Measurements from ENCODE around the gene ZAR1. TPM values are rescaled to one million over a fixed set of nuclear protein-coding genes. Genes with fewer than 3 reads are reported as not detected.

The ZAR1 gene
- total and polyA plus RNA-seq, 2 experiments from 2014 or later: not detected

GRCh38 chr4:48483777-48484493, 6.1 kb upstream of the ZAR1 start:
- Histone ChIP-seq H3K4me1 (ENCODE audit: insufficient read depth) (no peaks in the 10 kb centered on the region), H3K27me3 (peaks cover 78% of the 10 kb centered on the region), H3K4me3 (no peak overlapping the region), H3K27ac (no peak overlapping the region), H3K4me2 (peak overlapping the region; percentile 81), H4K20me1 (ENCODE audit: insufficient read depth, poor library complexity, severe bottlenecking) (no peaks in the 10 kb centered on the region), H3K9me2 (replicated peaks; ENCODE audit: insufficient read depth) (no peaks in the 10 kb centered on the region), H2AFZ (peak overlapping the region; percentile 66), H3K9me3 (ENCODE audit: low read depth) (no peaks in the 10 kb centered on the region), H3K79me2 (no peaks in the 10 kb centered on the region), H3K36me3 (replicated peaks; ENCODE audit: insufficient read depth, low read depth) (no peaks in the 10 kb centered on the region)
- peak; percentile 11 for DNase-seq (ENCODE audit: low spot score)
- TF ChIP-seq CTCF (IDR thresholded peaks at IDR 0.05; ENCODE audit: poor library complexity) (no peak), EZH2phosphoT487 (IDR thresholded peaks at IDR 0.05; ENCODE audit: low read depth, severe bottlenecking, unreplicated experiment) (no peak), EZH2 (IDR thresholded peaks at IDR 0.05; ENCODE audit: borderline replicate concordance) (peak; percentile 85)
- WGBS (ENCODE audit: low lambda C conversion rate, missing lambda C conversion rate): 31% methylated on average over 43 of the region's 66 CpGs

GRCh38 chr4:48484494-48485168, 5.4 kb upstream of the ZAR1 start:
- DNase-seq (ENCODE audit: low spot score): no peak

GRCh38 chr4:48489683-48490011, 405 bp upstream of the ZAR1 start:
- Histone ChIP-seq H3K4me1 (ENCODE audit: insufficient read depth) (no peaks in the 10 kb centered on the region), H3K27ac (no peak overlapping the region), H3K4me2 (peak overlapping the region; percentile 84), H3K4me3 (peak overlapping the region; percentile 13), H3K9me3 (ENCODE audit: low read depth) (no peaks in the 10 kb centered on the region), H3K79me2 (no peaks in the 10 kb centered on the region), H3K9me2 (replicated peaks; ENCODE audit: insufficient read depth) (no peaks in the 10 kb centered on the region), H3K36me3 (replicated peaks; ENCODE audit: insufficient read depth, low read depth) (no peaks in the 10 kb centered on the region), H4K20me1 (ENCODE audit: insufficient read depth, poor library complexity, severe bottlenecking) (no peaks in the 10 kb centered on the region), H3K27me3 (peaks cover 80% of the 10 kb centered on the region), H2AFZ (peak overlapping the region; percentile 49)
- DNase-seq (ENCODE audit: low spot score): no peak
- TF ChIP-seq EZH2phosphoT487 (IDR thresholded peaks at IDR 0.05; ENCODE audit: low read depth, severe bottlenecking, unreplicated experiment) (no peak), EZH2 (IDR thresholded peaks at IDR 0.05; ENCODE audit: borderline replicate concordance) (no peak), CTCF (IDR thresholded peaks at IDR 0.05; ENCODE audit: poor library complexity) (no peak)
- 20% methylated on average over 14 of the region's 14 CpGs for WGBS (ENCODE audit: low lambda C conversion rate, missing lambda C conversion rate)

More at GRCh38 chr4:48484494-48485168, 5.4 kb upstream of the ZAR1 start:
- no peaks in the 10 kb centered on the region for H3K9me3 ChIP-seq (ENCODE audit: low read depth)
- H3K27ac ChIP-seq: no peak overlapping the region
- TF ChIP-seq EZH2 (IDR thresholded peaks at IDR 0.05; ENCODE audit: borderline replicate concordance): no peak
- no peaks in the 10 kb centered on the region for H3K79me2 ChIP-seq
- peaks cover 85% of the 10 kb centered on the region for H3K27me3 ChIP-seq
- H3K4me3 ChIP-seq: no peak overlapping the region
- WGBS (ENCODE audit: low lambda C conversion rate, missing lambda C conversion rate): 64% methylated on average over 22 of the region's 22 CpGs
- no peaks in the 10 kb centered on the region for H4K20me1 ChIP-seq (ENCODE audit: insufficient read depth, poor library complexity, severe bottlenecking)
- no peak overlapping the region for H3K4me2 ChIP-seq
- no peaks in the 10 kb centered on the region for H3K4me1 ChIP-seq (ENCODE audit: insufficient read depth)
- H2AFZ ChIP-seq: no peak overlapping the region
- H3K36me3 ChIP-seq (replicated peaks; ENCODE audit: insufficient read depth, low read depth): no peaks in the 10 kb centered on the region
- no peaks in the 10 kb centered on the region for H3K9me2 ChIP-seq (replicated peaks; ENCODE audit: insufficient read depth)

Data from hepatocyte (in vitro differentiated cells).